AG10803 (cell line): ENCODE measurements around the gene PCDH9.

Experiments
- DNase-seq: peaks from one replicate; pipeline ENCODE4 v3.0.0; 2010; ENCODE audit warnings: low read depth
- H3K4me3 ChIP-seq: 2 replicates; pipeline ENCODE4 v1.5.1; 2011; ENCODE audit warnings: mild to moderate bottlenecking, low read length, control low read depth
- CTCF ChIP-seq: conservative IDR thresholded peaks from 2 replicates; pipeline ENCODE4 v1.5.1; 2011; ENCODE audit warnings: mild to moderate bottlenecking, low read length, control low read depth, inconsistent platforms

Gene PCDH9

GRCh38 chr13:66537417-66537816 lies 692.7 kb downstream of the PCDH9 start:
- H3K4me3 ChIP-seq: no peak overlapping the region

GRCh38 chr13:66536746-66537145 lies 693.4 kb downstream of the PCDH9 start:
- no peak for DNase-seq
- no peak overlapping the region for H3K4me3 ChIP-seq
- no peak for TF ChIP-seq CTCF

More at GRCh38 chr13:66537417-66537816, 692.7 kb downstream of the PCDH9 start:
- DNase-seq: no peak
- TF ChIP-seq CTCF: no peak

- H3K4me3 ChIP-seq: no peak overlapping the region
- TF ChIP-seq CTCF: no peak
- DNase-seq: no peak
These were observed 695.6 kb downstream of the PCDH9 start for GRCh38 chr13:66534561-66534960.

GRCh38 chr13:66532845-66533244 lies 697.3 kb downstream of the PCDH9 start:
- DNase-seq: no peak
- H3K4me3 ChIP-seq: no peak overlapping the region
- TF ChIP-seq CTCF: no peak

- TF ChIP-seq CTCF: no peak
- DNase-seq: peak; percentile 40
- H3K4me3 ChIP-seq: no peak overlapping the region
These were observed 698.0 kb downstream of the PCDH9 start for GRCh38 chr13:66532146-66532545.

GRCh38 chr13:66530686-66531085 lies 699.5 kb downstream of the PCDH9 start:
- H3K4me3 ChIP-seq: no peak overlapping the region
- no peak for TF ChIP-seq CTCF
- DNase-seq: no peak

- no peak for TF ChIP-seq CTCF
- no peak overlapping the region for H3K4me3 ChIP-seq
- no peak for DNase-seq
These were observed 700.0 kb downstream of the PCDH9 start for GRCh38 chr13:66530158-66530557.
